GM23338 (cell line): ENCODE data around the gene ZCCHC2. TPM values are rescaled to one million over a fixed set of nuclear protein-coding genes. Genes with fewer than 3 reads are reported as not detected.

Source experiments
- ATAC-seq: fragments of 200-7000 bp; cut with Tn5 transposase; 3 replicates; pipeline ENCODE4 v1.9.1; 2020
- DNase-seq: peaks from one replicate; pipeline ENCODE4 v3.0.0-alpha.2; 2015; ENCODE audit warnings: low spot score
- H2AFZ ChIP-seq: fragments of 200-600 bp; sonication (generic); 2 replicates; pipeline ENCODE4 v1.8.0; 2016; ENCODE audit warnings: antibody characterized with exemption, mild to moderate bottlenecking, moderate library complexity
- H3F3A ChIP-seq: fragments of 200-600 bp; sonication (generic); replicated peaks from 2 replicates; pipeline ENCODE4 v1.8.0; 2017; ENCODE audit warnings: antibody characterized with exemption, mixed run types, low read depth
- H3K27ac ChIP-seq: fragments of 200-600 bp; sonication (generic); 2 replicates; pipeline ENCODE4 v1.6.1; 2016; ENCODE audit warnings: low read depth
- H3K27me3 ChIP-seq: fragments of 200-600 bp; sonication (generic); 2 replicates; pipeline ENCODE4 v1.8.0; 2016; ENCODE audit warnings: mild to moderate bottlenecking, mixed run types, moderate library complexity; ENCODE audit not compliant: insufficient read depth
- H3K36me3 ChIP-seq: fragments of 200-600 bp; sonication (generic); 2 replicates; pipeline ENCODE4 v1.8.0; 2016; ENCODE audit warnings: mild to moderate bottlenecking; ENCODE audit not compliant: insufficient read depth
- H3K4me1 ChIP-seq: fragments of 200-600 bp; sonication (generic); 2 replicates; pipeline ENCODE4 v1.8.0; 2016; ENCODE audit warnings: mild to moderate bottlenecking, moderate library complexity; ENCODE audit not compliant: insufficient read depth
- H3K4me2 ChIP-seq: fragments of 200-600 bp; sonication (generic); 2 replicates; pipeline ENCODE4 v1.7.1; 2017; ENCODE audit warnings: mixed run types
- H3K4me3 ChIP-seq: fragments of 200-600 bp; sonication (generic); 2 replicates; pipeline ENCODE4 v1.6.1; 2016; ENCODE audit warnings: mixed run types
- H3K79me2 ChIP-seq: fragments of 200-600 bp; sonication (generic); replicated peaks from 2 replicates; pipeline ENCODE4 v1.8.0; 2017; ENCODE audit warnings: mild to moderate bottlenecking; ENCODE audit not compliant: insufficient read depth
- H3K9me2 ChIP-seq: fragments of 200-600 bp; sonication (generic); 2 replicates; pipeline ENCODE4 v1.8.0; 2017; ENCODE audit not compliant: insufficient read depth
- H4K20me1 ChIP-seq: fragments of 200-600 bp; sonication (generic); replicated peaks from 2 replicates; pipeline ENCODE4 v1.8.0; 2017; ENCODE audit warnings: mild to moderate bottlenecking; ENCODE audit not compliant: insufficient read depth
- H3K27ac Mint-ChIP-seq: 2 replicates; pipeline ENCODE4 v1.8.0; 2020; ENCODE audit warnings: inconsistent platforms, mild to moderate bottlenecking, moderate library complexity, mixed read lengths
- H3K27me3 Mint-ChIP-seq: 3 replicates; pipeline ENCODE4 v1.8.0; 2022; ENCODE audit warnings: low read depth, mild to moderate bottlenecking, moderate library complexity, mixed read lengths, inconsistent platforms; ENCODE audit not compliant: insufficient read depth, poor library complexity
- H3K36me3 Mint-ChIP-seq: 3 replicates; pipeline ENCODE4 v1.8.0; 2021; ENCODE audit warnings: low read depth, mild to moderate bottlenecking, inconsistent platforms, moderate library complexity, mixed read lengths
- H3K4me1 Mint-ChIP-seq: 3 replicates; pipeline ENCODE4 v1.8.0; 2020; ENCODE audit warnings: mild to moderate bottlenecking, inconsistent platforms, mixed read lengths
- H3K4me3 Mint-ChIP-seq: 3 replicates; pipeline ENCODE4 v1.8.0; 2021; ENCODE audit warnings: moderate library complexity, mild to moderate bottlenecking, inconsistent platforms, mixed read lengths
- H3K9me3 Mint-ChIP-seq: 3 replicates; pipeline ENCODE4 v1.8.0; 2020; ENCODE audit warnings: moderate library complexity, mild to moderate bottlenecking, inconsistent platforms, mixed read lengths
- CREB1 ChIP-seq: fragments of 250-450 bp; sonication (Bioruptor Pico); IDR thresholded peaks from 2 replicates; pipeline ENCODE4 v1.5.0; 2020; ENCODE audit warnings: low read depth, mild to moderate bottlenecking, moderate library complexity
- EZH2 ChIP-seq: fragments of 200-600 bp; sonication (generic); IDR thresholded peaks from one replicate; pipeline ENCODE4 v1.8.0; 2017; ENCODE audit warnings: antibody characterized with exemption, mild to moderate bottlenecking, low read depth; ENCODE audit not compliant: unreplicated experiment
- EZH2phosphoT487 ChIP-seq: fragments of 200-600 bp; sonication (generic); IDR thresholded peaks from one replicate; pipeline ENCODE4 v1.8.1; 2018; ENCODE audit warnings: antibody characterized with exemption; ENCODE audit not compliant: unreplicated experiment
- JUNB ChIP-seq: IDR thresholded peaks from one replicate; pipeline ENCODE4 v1.6.1; 2016; ENCODE audit warnings: antibody characterized with exemption; ENCODE audit not compliant: unreplicated experiment
- POLR2AphosphoS5 ChIP-seq: IDR thresholded peaks from 2 replicates; pipeline ENCODE4 v1.6.1; 2016; ENCODE audit warnings: antibody characterized with exemption, low read depth
- REST ChIP-seq: IDR thresholded peaks from one replicate; pipeline ENCODE4 v1.6.1; 2018; ENCODE audit warnings: antibody characterized with exemption; ENCODE audit not compliant: unreplicated experiment
- STAT1 ChIP-seq: IDR thresholded peaks from one replicate; pipeline ENCODE4 v1.6.1; 2016; ENCODE audit warnings: antibody characterized with exemption; ENCODE audit not compliant: unreplicated experiment
- ZNF331 ChIP-seq: fragments of 250-450 bp; sonication (Bioruptor Pico); IDR thresholded peaks from 2 replicates; pipeline ENCODE4 v1.5.0; 2020; ENCODE audit warnings: low read depth, mild to moderate bottlenecking, moderate library complexity
- polyA plus RNA-seq: library from polyadenylated mRNA; unstranded; fragments of >200 nt; fragmentation: Nextera tagmentation; extraction: Ambion mirVana; gene quantifications from 2 replicates; pipeline ENCODE4 v1.2.1, GENCODE V29; 2016
- total RNA-seq: library from RNA; depleted of rRNA; stranded (reverse); fragments of >200 nt; shearing (Covaris generic); gene quantifications from 2 replicates; pipeline ENCODE4 v1.2.3, GENCODE V29; 2014
- TF ChIP-seq, protein P1 (sequence below): fragments of 250-450 bp; sonication (Bioruptor Pico); IDR thresholded peaks from 2 replicates; pipeline ENCODE4 v1.5.0; 2020; ENCODE audit warnings: mild to moderate bottlenecking, moderate library complexity
- TF ChIP-seq, protein P2 (sequence below), 2 experiments: fragments of 200-600 bp in 1 of 2; sonication (generic) in 1 of 2; conservative IDR thresholded peaks; 2 replicates each; pipeline versions ENCODE4 v1.5.1 to v1.6.1; 2016 to 2017; ENCODE audit warnings: antibody characterized with exemption in 2 of 2, low read depth in 2 of 2, mild to moderate bottlenecking in 2 of 2, moderate library complexity in 1 of 2

ZCCHC2 gene
- total and polyA plus RNA-seq, 2 experiments from 2014 or later = 5.4 to 15.4 TPM

DNA sequence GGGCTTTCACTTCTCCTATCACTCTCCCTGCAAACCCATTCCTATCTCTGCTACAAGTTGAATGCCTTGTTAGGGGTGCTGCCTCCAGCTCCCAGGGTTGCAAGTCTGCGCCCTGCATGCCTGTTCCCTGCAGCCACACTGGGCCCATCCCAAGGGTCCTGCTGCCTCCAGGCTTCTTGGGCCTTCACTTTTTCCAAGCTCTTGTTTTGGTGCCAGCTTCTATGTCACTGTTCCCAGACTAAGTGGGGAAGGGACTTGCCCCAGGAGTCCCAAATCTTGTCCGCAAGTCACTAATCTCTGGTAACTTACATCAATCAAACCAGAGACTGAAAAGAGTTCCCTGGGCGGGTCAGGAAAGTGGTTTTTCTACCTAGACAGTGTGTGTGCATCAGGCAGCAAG is 65.4 kb downstream of the ZCCHC2 start (continued):
- TF ChIP-seq, protein P1, sequence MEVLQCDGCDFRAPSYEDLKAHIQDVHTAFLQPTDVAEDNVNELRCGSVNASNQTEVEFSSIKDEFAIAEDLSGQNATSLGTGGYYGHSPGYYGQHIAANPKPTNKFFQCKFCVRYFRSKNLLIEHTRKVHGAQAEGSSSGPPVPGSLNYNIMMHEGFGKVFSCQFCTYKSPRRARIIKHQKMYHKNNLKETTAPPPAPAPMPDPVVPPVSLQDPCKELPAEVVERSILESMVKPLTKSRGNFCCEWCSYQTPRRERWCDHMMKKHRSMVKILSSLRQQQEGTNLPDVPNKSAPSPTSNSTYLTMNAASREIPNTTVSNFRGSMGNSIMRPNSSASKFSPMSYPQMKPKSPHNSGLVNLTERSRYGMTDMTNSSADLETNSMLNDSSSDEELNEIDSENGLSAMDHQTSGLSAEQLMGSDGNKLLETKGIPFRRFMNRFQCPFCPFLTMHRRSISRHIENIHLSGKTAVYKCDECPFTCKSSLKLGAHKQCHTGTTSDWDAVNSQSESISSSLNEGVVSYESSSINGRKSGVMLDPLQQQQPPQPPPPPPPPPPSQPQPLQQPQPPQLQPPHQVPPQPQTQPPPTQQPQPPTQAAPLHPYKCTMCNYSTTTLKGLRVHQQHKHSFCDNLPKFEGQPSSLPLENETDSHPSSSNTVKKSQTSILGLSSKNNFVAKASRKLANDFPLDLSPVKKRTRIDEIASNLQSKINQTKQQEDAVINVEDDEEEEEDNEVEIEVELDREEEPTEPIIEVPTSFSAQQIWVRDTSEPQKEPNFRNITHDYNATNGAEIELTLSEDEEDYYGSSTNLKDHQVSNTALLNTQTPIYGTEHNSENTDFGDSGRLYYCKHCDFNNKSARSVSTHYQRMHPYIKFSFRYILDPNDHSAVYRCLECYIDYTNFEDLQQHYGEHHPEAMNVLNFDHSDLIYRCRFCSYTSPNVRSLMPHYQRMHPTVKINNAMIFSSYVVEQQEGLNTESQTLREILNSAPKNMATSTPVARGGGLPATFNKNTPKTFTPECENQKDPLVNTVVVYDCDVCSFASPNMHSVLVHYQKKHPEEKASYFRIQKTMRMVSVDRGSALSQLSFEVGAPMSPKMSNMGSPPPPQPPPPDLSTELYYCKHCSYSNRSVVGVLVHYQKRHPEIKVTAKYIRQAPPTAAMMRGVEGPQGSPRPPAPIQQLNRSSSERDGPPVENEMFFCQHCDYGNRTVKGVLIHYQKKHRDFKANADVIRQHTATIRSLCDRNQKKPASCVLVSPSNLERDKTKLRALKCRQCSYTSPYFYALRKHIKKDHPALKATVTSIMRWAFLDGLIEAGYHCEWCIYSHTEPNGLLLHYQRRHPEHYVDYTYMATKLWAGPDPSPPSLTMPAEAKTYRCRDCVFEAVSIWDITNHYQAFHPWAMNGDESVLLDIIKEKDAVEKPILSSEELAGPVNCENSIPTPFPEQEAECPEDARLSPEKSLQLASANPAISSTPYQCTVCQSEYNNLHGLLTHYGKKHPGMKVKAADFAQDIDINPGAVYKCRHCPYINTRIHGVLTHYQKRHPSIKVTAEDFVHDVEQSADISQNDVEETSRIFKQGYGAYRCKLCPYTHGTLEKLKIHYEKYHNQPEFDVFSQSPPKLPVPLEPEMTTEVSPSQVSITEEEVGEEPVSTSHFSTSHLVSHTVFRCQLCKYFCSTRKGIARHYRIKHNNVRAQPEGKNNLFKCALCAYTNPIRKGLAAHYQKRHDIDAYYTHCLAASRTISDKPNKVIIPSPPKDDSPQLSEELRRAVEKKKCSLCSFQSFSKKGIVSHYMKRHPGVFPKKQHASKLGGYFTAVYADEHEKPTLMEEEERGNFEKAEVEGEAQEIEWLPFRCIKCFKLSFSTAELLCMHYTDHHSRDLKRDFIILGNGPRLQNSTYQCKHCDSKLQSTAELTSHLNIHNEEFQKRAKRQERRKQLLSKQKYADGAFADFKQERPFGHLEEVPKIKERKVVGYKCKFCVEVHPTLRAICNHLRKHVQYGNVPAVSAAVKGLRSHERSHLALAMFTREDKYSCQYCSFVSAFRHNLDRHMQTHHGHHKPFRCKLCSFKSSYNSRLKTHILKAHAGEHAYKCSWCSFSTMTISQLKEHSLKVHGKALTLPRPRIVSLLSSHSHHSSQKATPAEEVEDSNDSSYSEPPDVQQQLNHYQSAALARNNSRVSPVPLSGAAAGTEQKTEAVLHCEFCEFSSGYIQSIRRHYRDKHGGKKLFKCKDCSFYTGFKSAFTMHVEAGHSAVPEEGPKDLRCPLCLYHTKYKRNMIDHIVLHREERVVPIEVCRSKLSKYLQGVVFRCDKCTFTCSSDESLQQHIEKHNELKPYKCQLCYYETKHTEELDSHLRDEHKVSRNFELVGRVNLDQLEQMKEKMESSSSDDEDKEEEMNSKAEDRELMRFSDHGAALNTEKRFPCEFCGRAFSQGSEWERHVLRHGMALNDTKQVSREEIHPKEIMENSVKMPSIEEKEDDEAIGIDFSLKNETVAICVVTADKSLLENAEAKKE (CRISPR knock-in tag) = no peak
- no peak for TF ChIP-seq ZNF331

DNA sequence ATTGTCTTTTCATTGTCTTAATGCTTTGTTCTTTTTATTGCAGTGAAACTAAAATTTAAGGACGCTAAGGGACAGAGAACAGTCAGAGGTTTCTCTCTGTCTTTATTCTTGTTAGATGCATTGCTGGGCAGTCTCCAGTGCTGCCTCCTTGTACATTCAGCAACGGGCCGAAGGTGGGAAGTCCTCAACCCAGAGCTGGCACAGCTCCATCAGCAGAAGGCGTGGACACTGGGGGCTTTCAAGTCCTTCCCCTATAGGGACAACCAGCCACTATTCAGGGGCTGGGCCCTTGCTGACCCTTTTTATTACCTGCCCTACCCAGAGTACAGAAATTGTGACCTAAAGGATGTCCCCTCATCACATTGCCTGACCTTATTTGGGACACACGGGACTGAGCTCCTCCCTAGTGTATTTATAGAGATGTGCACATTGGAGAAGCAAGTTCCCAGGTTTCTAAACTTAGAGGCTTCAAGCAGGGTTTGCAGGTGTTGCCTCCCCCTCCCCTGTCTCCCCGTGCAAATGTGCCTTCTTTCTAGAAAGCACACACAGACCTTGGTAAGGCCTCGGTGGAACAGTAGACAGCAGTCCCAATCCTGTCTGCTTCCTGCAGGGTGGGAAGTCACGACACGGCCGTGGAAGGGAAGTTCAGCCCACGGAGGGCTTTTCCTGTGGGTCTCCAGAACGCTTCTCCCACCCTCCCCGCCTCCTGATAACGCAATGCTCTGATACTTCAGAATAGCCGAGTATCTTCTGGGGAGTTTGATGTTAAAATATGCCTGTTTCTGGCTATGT is 68.2 kb downstream of the ZCCHC2 start:
- DNase-seq = no peak
- peaks cover 8% of the 10 kb centered on the region for H3K27me3 Mint-ChIP-seq
- peaks cover 10% of the 10 kb centered on the region for H3K4me1 Mint-ChIP-seq
- no peaks in the 10 kb centered on the region for H3K79me2 ChIP-seq
- no peak overlapping the region for H3K4me2 ChIP-seq
- no peak overlapping the region for H3K4me3 Mint-ChIP-seq
- H3K27ac Mint-ChIP-seq = no peak overlapping the region
- peaks cover 14% of the 10 kb centered on the region for H3K36me3 Mint-ChIP-seq
- no peaks in the 10 kb centered on the region for H3K9me2 ChIP-seq
- no peaks in the 10 kb centered on the region for H4K20me1 ChIP-seq
- H3K9me3 Mint-ChIP-seq = peaks cover 21% of the 10 kb centered on the region
- no peak overlapping the region for H2AFZ ChIP-seq
- no peak for ATAC-seq
- no peak overlapping the region for H3K27ac ChIP-seq
- no peaks in the 10 kb centered on the region for H3K36me3 ChIP-seq
- no peaks in the 10 kb centered on the region for H3F3A ChIP-seq
- no peaks in the 10 kb centered on the region for H3K4me1 ChIP-seq
- peaks cover 8% of the 10 kb centered on the region for H3K27me3 ChIP-seq
- H3K4me3 ChIP-seq = no peak overlapping the region
- TF ChIP-seq EZH2 (no peak), POLR2AphosphoS5 (no peak), STAT1 (no peak), REST (no peak), JUNB (no peak), CREB1 (no peak), EZH2phosphoT487 (no peak)
- TF ChIP-seq, protein P2, sequence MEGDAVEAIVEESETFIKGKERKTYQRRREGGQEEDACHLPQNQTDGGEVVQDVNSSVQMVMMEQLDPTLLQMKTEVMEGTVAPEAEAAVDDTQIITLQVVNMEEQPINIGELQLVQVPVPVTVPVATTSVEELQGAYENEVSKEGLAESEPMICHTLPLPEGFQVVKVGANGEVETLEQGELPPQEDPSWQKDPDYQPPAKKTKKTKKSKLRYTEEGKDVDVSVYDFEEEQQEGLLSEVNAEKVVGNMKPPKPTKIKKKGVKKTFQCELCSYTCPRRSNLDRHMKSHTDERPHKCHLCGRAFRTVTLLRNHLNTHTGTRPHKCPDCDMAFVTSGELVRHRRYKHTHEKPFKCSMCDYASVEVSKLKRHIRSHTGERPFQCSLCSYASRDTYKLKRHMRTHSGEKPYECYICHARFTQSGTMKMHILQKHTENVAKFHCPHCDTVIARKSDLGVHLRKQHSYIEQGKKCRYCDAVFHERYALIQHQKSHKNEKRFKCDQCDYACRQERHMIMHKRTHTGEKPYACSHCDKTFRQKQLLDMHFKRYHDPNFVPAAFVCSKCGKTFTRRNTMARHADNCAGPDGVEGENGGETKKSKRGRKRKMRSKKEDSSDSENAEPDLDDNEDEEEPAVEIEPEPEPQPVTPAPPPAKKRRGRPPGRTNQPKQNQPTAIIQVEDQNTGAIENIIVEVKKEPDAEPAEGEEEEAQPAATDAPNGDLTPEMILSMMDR (conservative IDR thresholded peaks at IDR 0.05; ENCODE audit: low read depth in 2 of 2) = no peak
